HG02973 (cell line): Measurements from ENCODE around the gene ROR2.
A peak's percentile ranks its signal among the peaks of the same experiment; 100 is the strongest.

Experiments
- ATAC-seq: cut with Tn5 transposase; IDR thresholded peaks from one replicate; pipeline ENCODE4 v1.9.1; 2021; ENCODE audit warnings: moderate library complexity; ENCODE audit not compliant: unreplicated experiment

The ROR2 gene

DNA sequence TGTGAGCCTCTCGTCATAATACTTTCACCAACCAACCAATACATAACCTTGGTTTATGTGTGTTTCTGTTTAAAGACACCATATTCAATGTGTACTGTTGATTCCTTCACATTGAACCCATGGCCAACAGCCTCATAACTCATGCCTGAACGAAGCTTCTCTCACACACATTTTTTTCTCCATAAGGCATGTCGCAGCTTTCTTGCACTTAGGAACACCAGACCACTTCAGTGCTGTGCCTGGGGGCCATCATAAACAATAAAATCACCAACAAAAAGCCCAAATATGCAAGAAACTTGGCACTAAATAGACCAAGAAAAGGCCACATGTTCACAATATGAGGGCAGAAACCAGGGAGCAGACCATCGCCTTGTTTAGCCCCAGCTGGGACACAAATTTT is 192.2 kb downstream of the ROR2 start:
- no peak for ATAC-seq

DNA sequence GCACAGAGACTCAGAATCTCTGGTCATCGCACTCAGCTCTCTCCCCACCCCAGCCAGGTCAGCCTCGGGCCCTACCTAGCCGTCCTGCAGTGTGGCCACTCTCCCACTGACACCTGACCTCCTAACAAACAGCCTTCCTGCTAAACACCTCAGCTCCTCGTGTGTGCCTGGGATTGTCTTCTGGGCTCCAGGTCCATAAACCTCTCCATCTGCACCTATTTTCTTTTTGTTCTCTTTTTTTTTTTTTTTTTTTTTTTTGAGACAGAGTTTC is 193.6 kb downstream of the ROR2 start:
- ATAC-seq: no peak

DNA sequence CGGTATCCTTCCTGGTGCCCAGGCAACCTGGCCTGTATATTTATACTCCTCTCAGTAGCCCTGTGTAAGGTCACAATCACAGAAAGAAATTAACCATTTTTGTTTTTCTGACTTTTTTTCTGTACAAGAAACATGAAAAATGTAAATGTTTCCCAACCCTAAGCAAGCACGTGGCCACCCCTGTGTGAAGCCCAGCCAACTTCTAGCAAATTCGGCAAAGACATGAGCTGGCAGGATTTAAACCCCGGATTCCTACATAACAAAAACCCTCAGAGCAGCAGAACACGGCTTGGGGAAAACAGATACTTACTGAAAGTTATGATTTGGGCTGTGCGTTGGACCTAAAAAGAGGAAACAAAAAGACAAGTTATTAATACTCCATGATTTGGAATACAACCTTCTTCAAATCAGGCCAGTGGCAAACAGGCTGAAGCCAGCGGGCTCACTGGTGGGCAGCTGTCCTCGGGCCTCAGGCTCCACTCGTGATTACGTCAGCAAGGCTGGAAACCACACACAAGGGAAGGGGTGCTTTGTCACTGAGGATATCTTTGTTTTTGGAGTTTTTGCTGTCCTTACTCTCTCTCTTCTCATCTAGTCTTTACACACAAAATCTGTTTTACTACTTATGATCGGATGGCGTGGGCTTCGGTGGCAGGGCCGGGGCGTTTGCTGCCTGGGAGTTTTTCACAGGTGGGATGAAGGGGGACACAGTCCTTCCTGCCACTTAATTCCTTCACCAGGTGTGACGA is 194.1 kb downstream of the ROR2 start:
- no peak for ATAC-seq

GRCh38 chr9:91753711-91754110 is 196.3 kb downstream of the ROR2 start:
- ATAC-seq: no peak

DNA sequence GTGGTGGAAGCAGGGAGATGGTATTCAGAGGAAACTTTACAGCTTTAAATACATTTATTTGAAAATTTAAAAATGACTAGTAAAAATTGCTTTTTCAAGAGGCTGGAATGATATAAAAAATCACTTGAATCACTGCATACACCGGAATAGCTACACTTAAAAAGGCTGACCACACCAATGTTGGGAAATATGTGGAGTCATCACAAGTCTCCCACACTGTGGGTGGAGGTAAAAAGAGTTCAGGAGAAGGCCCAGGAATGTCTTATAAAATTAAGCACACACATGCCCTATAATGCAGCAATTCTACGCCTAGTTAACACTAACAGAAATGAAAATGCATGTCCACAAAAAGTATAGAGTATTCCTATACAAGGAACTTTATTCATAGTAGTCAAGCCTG is 198.1 kb downstream of the ROR2 start:
- ATAC-seq: no peak

GRCh38 chr9:91750343-91750742 is 199.7 kb downstream of the ROR2 start:
- ATAC-seq: no peak

DNA sequence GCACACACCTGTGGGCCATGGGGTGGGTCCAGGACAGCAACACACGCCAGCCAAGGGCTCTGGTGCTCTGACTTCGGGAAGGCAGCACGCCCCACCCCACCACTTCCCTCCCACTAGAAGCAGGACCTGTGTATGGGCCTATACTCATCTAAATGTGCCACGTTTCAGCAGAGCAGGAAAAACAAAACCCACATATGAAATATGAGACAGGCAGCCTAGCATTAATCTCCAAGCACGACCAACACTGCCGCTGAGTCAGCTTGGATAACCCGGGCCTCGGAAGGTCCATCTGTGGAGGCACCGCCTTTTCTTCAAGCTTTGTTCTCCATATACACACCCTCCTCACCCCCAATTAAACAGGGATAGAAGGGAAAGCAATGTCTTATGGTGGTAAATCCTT is 203.1 kb downstream of the ROR2 start:
- no peak for ATAC-seq

DNA sequence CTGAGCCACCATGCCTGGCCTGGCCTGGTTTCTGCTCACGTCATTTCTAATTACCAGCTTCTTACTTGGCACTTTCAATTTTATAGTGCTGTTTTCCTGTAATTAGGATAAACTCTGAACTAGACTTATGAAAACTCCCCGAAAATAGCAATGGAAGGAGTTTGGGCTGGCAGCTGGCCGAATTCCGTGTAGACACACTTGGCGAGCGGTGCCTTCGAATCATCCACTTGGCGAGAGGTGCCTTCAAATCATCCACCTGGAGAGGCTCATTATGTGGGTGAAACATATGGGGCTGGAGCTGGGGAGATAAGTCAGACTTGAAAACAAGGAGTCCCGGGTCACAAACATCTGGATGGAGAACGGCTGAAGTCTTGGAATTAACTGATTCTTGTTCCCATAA is 203.7 kb downstream of the ROR2 start:
- no peak for ATAC-seq

DNA sequence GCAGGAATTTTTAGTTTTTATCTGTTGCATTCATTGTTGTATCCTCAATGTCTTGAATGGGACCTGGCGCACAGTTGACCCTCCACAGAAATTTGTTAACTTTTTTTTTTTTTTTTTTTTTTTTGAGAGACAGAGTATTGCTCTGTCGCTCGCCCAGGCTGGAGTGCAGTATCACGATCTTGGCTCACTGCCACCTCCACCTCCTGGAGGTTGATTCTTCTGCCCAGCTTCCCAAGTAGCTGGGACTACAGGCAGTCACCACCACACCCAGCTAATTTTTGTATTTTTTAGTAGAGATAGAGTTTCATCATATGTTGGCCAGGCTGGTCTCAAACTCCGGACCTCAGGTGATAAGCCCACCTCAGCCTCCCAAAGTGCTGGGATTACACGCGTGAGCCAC is 205.9 kb downstream of the ROR2 start:
- no peak for ATAC-seq

- ATAC-seq: no peak
Measured at GRCh38 chr9:91741522-91741921, 208.5 kb downstream of the ROR2 start.

GRCh38 chr9:91740701-91741100 is 209.3 kb downstream of the ROR2 start:
- no peak for ATAC-seq

GRCh38 chr9:91736898-91737601 is 213.0 kb downstream of the ROR2 start:
- no peak for ATAC-seq

DNA sequence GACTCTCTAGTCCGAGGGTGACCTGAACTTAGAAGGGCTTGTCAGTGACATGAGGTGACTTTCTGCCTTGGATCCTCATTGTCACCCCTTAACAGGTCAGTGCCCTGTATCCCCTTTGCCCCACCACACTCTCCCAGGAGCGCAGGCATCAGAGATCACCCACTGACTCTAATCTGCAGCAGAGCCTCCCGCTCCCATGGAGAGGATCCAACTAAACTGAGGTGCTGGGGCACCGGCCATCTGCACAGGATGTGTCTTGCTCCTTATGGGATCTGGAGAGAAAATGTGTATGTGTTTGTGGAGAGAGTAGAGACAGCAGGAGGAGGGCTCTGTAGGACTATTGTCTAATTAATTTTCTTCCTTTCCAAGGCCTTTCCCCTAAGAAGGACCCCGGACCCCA is 213.7 kb downstream of the ROR2 start:
- ATAC-seq: no peak

DNA sequence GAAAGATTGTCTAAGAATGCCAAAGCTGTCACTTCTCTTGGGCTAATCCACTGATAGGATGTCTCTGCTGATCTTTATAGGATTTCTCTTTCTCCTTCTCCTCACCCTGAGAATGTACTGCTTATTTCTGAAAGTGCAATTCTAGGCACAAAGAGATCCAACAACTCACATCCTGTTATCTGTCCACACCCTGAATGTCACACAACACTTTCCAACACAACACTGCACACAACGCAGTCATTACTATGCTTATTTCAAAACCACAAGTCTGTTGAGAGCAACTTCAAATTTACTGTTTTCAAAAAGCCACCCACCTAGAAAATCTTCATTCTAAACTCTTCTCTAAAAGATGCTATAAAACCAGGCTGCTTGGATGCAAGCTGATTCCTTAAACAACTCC is 215.0 kb downstream of the ROR2 start:
- ATAC-seq: no peak

- no peak for ATAC-seq
Measured at GRCh38 chr9:91734371-91734981, 215.6 kb downstream of the ROR2 start.

GRCh38 chr9:91733006-91733624 is 216.9 kb downstream of the ROR2 start:
- no peak for ATAC-seq

DNA sequence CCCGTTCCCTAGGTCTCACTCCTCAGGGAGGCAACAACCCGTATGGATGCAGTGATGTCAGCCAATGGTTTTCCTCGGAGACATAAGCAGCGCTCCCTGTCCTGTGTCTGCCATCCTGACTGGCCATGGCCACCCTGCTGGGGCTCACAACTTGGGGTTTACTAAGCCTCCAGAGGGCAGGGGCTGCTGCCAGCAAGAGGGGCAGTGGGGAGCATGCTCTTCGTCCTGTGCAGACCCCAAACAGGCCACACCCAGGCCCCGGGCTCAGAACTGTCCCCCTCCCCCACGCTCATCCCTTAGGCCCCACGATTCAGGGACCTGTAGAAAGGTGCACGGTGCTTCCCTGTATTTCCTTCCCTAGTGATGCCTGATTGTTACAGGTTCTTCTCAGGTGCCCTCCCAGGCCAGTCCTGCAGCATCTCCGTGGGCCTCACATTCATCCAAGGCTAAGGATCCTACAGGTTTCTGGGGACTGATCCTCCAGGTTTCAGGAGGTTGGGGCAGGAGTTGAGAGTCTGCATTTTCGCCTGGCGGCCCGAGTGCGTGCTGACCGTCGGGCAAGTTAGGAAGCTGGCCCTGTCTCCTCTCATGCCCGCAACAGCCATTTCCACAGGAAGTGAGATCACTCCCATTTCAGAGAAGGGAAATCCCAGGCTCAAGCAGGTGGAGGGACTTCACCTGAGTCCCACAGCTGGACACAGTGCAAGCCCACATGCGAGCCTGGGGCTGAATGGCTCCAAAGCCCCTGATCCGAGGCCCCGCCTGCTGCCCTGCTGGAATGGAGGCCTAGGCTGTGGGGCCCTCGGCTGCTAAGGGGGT is 217.6 kb downstream of the ROR2 start:
- no peak for ATAC-seq

DNA sequence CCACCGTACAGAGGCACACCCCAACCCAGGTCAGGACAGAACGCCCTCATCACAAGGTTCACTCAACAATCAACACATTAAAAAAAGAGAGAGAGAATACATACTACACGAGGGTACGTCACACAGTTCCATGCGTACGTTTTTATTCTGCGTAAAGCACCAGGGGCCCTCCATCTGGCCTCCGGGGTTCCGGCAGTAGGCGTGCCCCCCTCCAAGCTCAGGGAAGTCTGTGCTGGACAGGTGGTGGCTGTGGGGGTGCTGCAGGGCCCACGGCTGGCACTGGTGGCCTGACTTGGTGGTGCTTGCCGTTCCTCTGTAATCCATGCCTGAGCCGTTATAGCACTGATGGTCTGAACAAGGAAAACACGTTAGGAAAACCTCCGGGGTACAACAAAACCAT is 219.2 kb downstream of the ROR2 start:
- ATAC-seq: no peak

- ATAC-seq: no peak
Measured at GRCh38 chr9:91729558-91729842, 220.5 kb downstream of the ROR2 start.

DNA sequence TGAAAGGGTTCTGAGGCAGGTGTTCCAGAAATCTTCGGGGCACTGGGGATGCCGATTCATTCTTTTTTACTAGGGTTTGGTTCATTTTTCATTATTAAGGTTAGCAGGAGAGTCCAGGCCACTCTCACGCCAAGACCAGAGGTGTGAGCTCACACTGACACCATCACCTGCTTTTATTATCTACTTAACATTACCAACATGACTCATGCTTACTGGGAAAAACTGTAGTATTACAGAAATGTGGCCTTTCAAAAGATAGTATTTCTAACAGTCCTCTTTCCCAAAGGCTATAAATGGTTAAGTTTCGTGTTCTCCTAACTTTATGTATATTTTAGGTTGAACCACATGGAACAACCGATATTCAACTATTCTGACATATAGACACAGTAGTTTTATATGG is 222.1 kb downstream of the ROR2 start:
- no peak for ATAC-seq

- ATAC-seq: peak; percentile 65
Measured at GRCh38 chr9:91727316-91727861, 222.6 kb downstream of the ROR2 start.
